NT2/D1 (cell line): ENCODE data around the gene DTNB.

Source experiments
- DNase-seq: peaks from one replicate; pipeline ENCODE4 v3.0.0-alpha.2; 2011; ENCODE audit warnings: low read depth, low spot score
- H3K27me3 ChIP-seq: 2 replicates; pipeline ENCODE4 v1.6.0; 2011; ENCODE audit warnings: mild to moderate bottlenecking; ENCODE audit not compliant: insufficient read length, insufficient read depth
- H3K36me3 ChIP-seq: 2 replicates; pipeline ENCODE4 v1.6.1; 2011; ENCODE audit warnings: mild to moderate bottlenecking, low read length, mixed read lengths; ENCODE audit not compliant: insufficient read depth, insufficient read length
- H3K4me1 ChIP-seq: 2 replicates; pipeline ENCODE4 v1.5.1; 2011; ENCODE audit not compliant: insufficient read depth, insufficient read length
- H3K4me3 ChIP-seq: 2 replicates; pipeline ENCODE4 v1.5.1; 2011; ENCODE audit warnings: low read depth; ENCODE audit not compliant: insufficient read length
- H3K9ac ChIP-seq: 2 replicates; pipeline ENCODE4 v1.6.0; 2011; ENCODE audit warnings: low read depth; ENCODE audit not compliant: insufficient read length
- H3K9me3 ChIP-seq: 2 replicates; pipeline ENCODE4 v1.5.1; 2011; ENCODE audit warnings: mild to moderate bottlenecking, low read length; ENCODE audit not compliant: insufficient read depth
- SUZ12 ChIP-seq: IDR thresholded peaks from 2 replicates; pipeline ENCODE4 v1.6.1; 2011; ENCODE audit not compliant: insufficient read length, insufficient read depth; ENCODE audit errors: extremely low read depth
- YY1 ChIP-seq: IDR thresholded peaks from 2 replicates; pipeline ENCODE4 v1.6.1; 2011; ENCODE audit not compliant: insufficient read length, insufficient read depth
- ZNF274 ChIP-seq: IDR thresholded peaks from 2 replicates; pipeline ENCODE4 v1.6.1; 2011; ENCODE audit warnings: mild to moderate bottlenecking, low read depth, low read length

DTNB gene

GRCh38 chr2:25478736-25479135, 194.6 kb downstream of the DTNB start:
- Histone ChIP-seq H3K36me3 (no peaks in the 10 kb centered on the region), H3K9ac (no peak overlapping the region), H3K4me3 (no peak overlapping the region)

GRCh38 chr2:25473758-25474340, 199.5 kb downstream of the DTNB start:
- H3K9me3 ChIP-seq: peaks cover 16% of the 10 kb centered on the region; the same call in 1 of the 2 replicates
- no peaks in the 10 kb centered on the region for H3K4me1 ChIP-seq
- no peak for DNase-seq
- no peaks in the 10 kb centered on the region for H3K27me3 ChIP-seq
- H3K9ac ChIP-seq: no peak overlapping the region
- no peak overlapping the region for H3K4me3 ChIP-seq
- no peak for TF ChIP-seq YY1
- H3K36me3 ChIP-seq: no peaks in the 10 kb centered on the region

More at GRCh38 chr2:25478736-25479135, 194.6 kb downstream of the DTNB start:
- Histone ChIP-seq H3K27me3 (no peaks in the 10 kb centered on the region), H3K4me1 (no peaks in the 10 kb centered on the region), H3K9me3 (peaks cover 16% of the 10 kb centered on the region; the same call in 1 of the 2 replicates)
- TF ChIP-seq ZNF274: no peak
- TF ChIP-seq YY1: no peak
- TF ChIP-seq SUZ12: no peak
- DNase-seq: no peak

- Histone ChIP-seq H3K27me3 (no peaks in the 10 kb centered on the region), H3K4me1 (no peaks in the 10 kb centered on the region), H3K36me3 (no peaks in the 10 kb centered on the region), H3K4me3 (no peak overlapping the region), H3K9me3 (peaks cover 16% of the 10 kb centered on the region; the same call in 1 of the 2 replicates), H3K9ac (no peak overlapping the region)
- DNase-seq: no peak
- TF ChIP-seq SUZ12: no peak
- TF ChIP-seq YY1: no peak
- no peak for TF ChIP-seq ZNF274
These were observed 200.2 kb downstream of the DTNB start for GRCh38 chr2:25473131-25473530.

- H3K36me3 ChIP-seq: no peaks in the 10 kb centered on the region
- no peak overlapping the region for H3K9ac ChIP-seq
- no peak for DNase-seq
- H3K27me3 ChIP-seq: no peaks in the 10 kb centered on the region
- peaks cover 9% of the 10 kb centered on the region; the same call in 1 of the 2 replicates for H3K9me3 ChIP-seq
- no peak for TF ChIP-seq ZNF274
- no peak for TF ChIP-seq SUZ12
- no peak for TF ChIP-seq YY1
- no peaks in the 10 kb centered on the region for H3K4me1 ChIP-seq
- no peak overlapping the region for H3K4me3 ChIP-seq
These were observed 202.6 kb downstream of the DTNB start for GRCh38 chr2:25470806-25471205.

- no peak for DNase-seq
- TF ChIP-seq ZNF274: no peak
- TF ChIP-seq SUZ12: no peak
- TF ChIP-seq YY1: no peak
- H3K36me3 ChIP-seq: no peaks in the 10 kb centered on the region
These were observed 205.6 kb downstream of the DTNB start for GRCh38 chr2:25467743-25468142.

GRCh38 chr2:25462021-25462420, 211.4 kb downstream of the DTNB start:
- TF ChIP-seq YY1 (no peak), SUZ12 (no peak), ZNF274 (no peak)

More at GRCh38 chr2:25467743-25468142, 205.6 kb downstream of the DTNB start:
- H3K9ac ChIP-seq: no peak overlapping the region
- H3K4me3 ChIP-seq: no peak overlapping the region
- no peaks in the 10 kb centered on the region for H3K9me3 ChIP-seq
- no peaks in the 10 kb centered on the region for H3K27me3 ChIP-seq
- no peaks in the 10 kb centered on the region for H3K4me1 ChIP-seq

GRCh38 chr2:25460261-25460905, 213.0 kb downstream of the DTNB start:
- no peaks in the 10 kb centered on the region for H3K36me3 ChIP-seq
- H3K27me3 ChIP-seq: no peaks in the 10 kb centered on the region
- no peak overlapping the region for H3K4me3 ChIP-seq
- no peaks in the 10 kb centered on the region for H3K4me1 ChIP-seq
- no peak for DNase-seq
- no peak overlapping the region for H3K9ac ChIP-seq
- TF ChIP-seq ZNF274 (no peak), YY1 (no peak), SUZ12 (no peak)
- no peaks in the 10 kb centered on the region for H3K9me3 ChIP-seq

More at GRCh38 chr2:25462021-25462420, 211.4 kb downstream of the DTNB start:
- no peak for DNase-seq
- no peaks in the 10 kb centered on the region for H3K9me3 ChIP-seq
- no peak overlapping the region for H3K4me3 ChIP-seq
- H3K36me3 ChIP-seq: no peaks in the 10 kb centered on the region
- no peak overlapping the region for H3K9ac ChIP-seq
- no peaks in the 10 kb centered on the region for H3K27me3 ChIP-seq
- H3K4me1 ChIP-seq: no peaks in the 10 kb centered on the region
